SU-DHL-6 (cell line): ENCODE measurements around the gene KIF9.

ENCODE experiments used
- H2AFZ ChIP-seq: fragments of 200-600 bp; sonication (generic); 2 replicates; pipeline ENCODE4 v1.6.1; 2014; ENCODE audit warnings: low read depth, mild to moderate bottlenecking, moderate library complexity, mixed read lengths, antibody characterized with exemption, low read length; ENCODE audit not compliant: severe bottlenecking
- H3F3A ChIP-seq: fragments of 200-600 bp; shearing (Covaris generic); 2 replicates; pipeline ENCODE4 v1.6.0; 2016; ENCODE audit warnings: antibody characterized with exemption, mild to moderate bottlenecking; ENCODE audit not compliant: insufficient read depth
- H3K27ac ChIP-seq: fragments of 200-600 bp; sonication (generic); 2 replicates; pipeline ENCODE4 v1.5.1; 2016; ENCODE audit warnings: low read depth, mild to moderate bottlenecking, low read length, moderate library complexity, mixed read lengths
- H3K27me3 ChIP-seq: fragments of 200-600 bp; sonication (generic), shearing (Covaris generic); 2 replicates; pipeline ENCODE4 v1.6.0; 2014; ENCODE audit warnings: mild to moderate bottlenecking, low read length
- H3K36me3 ChIP-seq: fragments of 200-600 bp; sonication (generic); 2 replicates; pipeline ENCODE4 v1.6.1; 2014; ENCODE audit warnings: mild to moderate bottlenecking, low read length, mixed read lengths
- H3K4me2 ChIP-seq: fragments of 300-600, 200-600 bp; shearing (Covaris generic), sonication (generic); 2 replicates; pipeline ENCODE4 v1.6.0; 2014; ENCODE audit warnings: low read length, low read depth, mild to moderate bottlenecking; ENCODE audit not compliant: poor library complexity, severe bottlenecking
- H3K4me3 ChIP-seq: fragments of 200-600 bp; sonication (generic); 2 replicates; pipeline ENCODE4 v1.5.1; 2014; ENCODE audit warnings: antibody characterized with exemption, low read length, mild to moderate bottlenecking, mixed read lengths; ENCODE audit not compliant: insufficient read depth, poor library complexity, severe bottlenecking
- H3K79me2 ChIP-seq: fragments of 200-600 bp; sonication (generic); 2 replicates; pipeline ENCODE4 v1.6.1; 2014; ENCODE audit warnings: mild to moderate bottlenecking, low read length, moderate library complexity; ENCODE audit not compliant: insufficient read depth
- H3K9ac ChIP-seq: fragments of 200-600 bp; sonication (generic); 2 replicates; pipeline ENCODE4 v1.7.0; 2014; ENCODE audit warnings: mild to moderate bottlenecking, low read length
- H3K9me2 ChIP-seq: fragments of 200-600 bp; sonication (generic); replicated peaks from 2 replicates; pipeline ENCODE4 v1.6.1; 2014; ENCODE audit warnings: low read length; ENCODE audit not compliant: insufficient read depth
- H3K9me3 ChIP-seq: fragments of 200-600 bp; sonication (generic); 2 replicates; pipeline ENCODE4 v1.6.1; 2014; ENCODE audit warnings: low read length, mixed read lengths; ENCODE audit not compliant: insufficient read depth
- H4K20me1 ChIP-seq: fragments of 200-600 bp; sonication (generic); 2 replicates; pipeline ENCODE4 v1.6.1; 2014; ENCODE audit warnings: low read depth, mild to moderate bottlenecking, antibody characterized with exemption, low read length, moderate library complexity, mixed read lengths
- EZH2phosphoT487 ChIP-seq: fragments of 200-600 bp; sonication (generic), shearing (Covaris generic); conservative IDR thresholded peaks from 2 replicates; pipeline ENCODE4 v1.6.1; 2018; ENCODE audit warnings: mild to moderate bottlenecking, antibody characterized with exemption, low read length, moderate library complexity, mixed read lengths
- TF ChIP-seq, protein P1 (sequence below): fragments of 200-600 bp; sonication (generic); IDR thresholded peaks from one replicate; pipeline ENCODE4 v1.5.1; 2017; ENCODE audit warnings: antibody characterized with exemption, mild to moderate bottlenecking, low read length, moderate library complexity; ENCODE audit not compliant: insufficient read depth, poor library complexity, severe bottlenecking

KIF9 gene

DNA sequence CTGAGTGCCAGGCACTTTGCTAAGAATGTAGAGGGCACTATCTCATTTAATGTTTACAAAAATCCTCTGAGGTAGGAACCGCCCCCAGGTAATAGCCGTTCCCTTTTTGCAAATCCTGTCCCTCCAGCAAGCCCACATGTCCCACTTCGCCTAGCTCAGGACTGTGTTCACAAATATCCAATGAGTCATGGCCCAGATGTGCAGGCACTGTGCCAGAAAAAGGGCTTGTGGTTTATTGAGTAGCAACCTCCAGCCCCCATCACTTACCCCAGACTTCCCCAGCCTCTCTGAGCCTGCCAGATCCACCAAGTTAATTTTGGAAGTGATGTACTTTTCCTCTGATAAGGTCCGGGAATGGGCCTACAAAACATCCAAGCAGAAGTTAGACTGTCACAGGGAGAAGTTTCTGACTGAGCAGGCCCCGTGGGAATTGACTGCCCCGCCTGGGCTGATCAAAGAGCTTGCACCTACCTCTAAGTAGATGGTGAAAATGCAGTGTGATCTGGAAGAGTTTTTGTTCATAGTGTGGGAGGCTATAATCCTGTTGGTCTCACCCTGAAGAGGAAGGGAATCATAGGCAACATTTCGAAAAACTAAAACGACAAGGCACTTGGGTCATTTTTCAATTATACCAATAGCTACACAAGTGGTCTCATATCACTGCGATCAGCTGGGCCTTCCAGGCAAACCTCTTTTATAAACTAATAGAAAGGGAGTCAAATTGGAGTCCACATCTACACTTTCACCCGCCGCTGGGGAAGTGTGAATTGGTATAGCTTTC, 15.7 kb downstream of the KIF9 start:
- no peak overlapping the region for H3K27ac ChIP-seq

DNA sequence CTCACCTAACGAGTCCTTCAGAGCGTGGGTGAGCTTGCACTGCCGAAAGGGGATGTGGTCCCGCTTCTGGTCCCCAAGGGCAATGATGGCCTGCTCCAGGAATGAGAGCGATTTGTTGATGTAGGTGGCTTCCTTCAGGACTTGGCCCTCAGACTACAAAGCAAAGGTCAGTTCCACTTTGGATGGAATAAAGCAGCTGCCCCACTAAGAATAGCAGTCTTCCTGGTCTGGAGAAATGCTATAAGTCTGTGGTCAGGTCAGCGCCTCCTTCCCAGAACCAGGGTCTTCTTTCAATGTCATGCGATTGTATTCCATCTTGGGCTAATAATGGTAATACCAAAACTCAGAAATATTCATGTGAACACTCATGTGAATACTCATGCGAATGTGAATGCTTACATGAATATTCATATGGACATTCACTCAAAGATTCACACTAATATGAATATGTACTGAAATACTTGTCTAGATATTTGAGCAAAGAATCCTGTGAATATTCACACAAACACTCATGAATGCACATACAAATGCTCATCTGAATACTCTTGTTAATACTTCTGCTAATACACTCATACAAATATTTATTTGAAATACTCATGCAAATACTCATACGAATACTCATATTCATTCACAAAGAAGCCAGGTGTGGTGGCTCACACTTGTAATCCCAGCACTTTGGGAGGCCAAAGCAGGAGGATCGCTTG, 16.7 kb downstream of the KIF9 start:
- H4K20me1 ChIP-seq: no peaks in the 10 kb centered on the region
- no peaks in the 10 kb centered on the region for H3K9me3 ChIP-seq
- no peak overlapping the region for H3K4me3 ChIP-seq
- no peak overlapping the region for H2AFZ ChIP-seq
- no peaks in the 10 kb centered on the region for H3K79me2 ChIP-seq
- H3K4me2 ChIP-seq: no peak overlapping the region
- H3F3A ChIP-seq: no peaks in the 10 kb centered on the region
- H3K9me2 ChIP-seq: no peaks in the 10 kb centered on the region
- no peak overlapping the region for H3K27ac ChIP-seq
- TF ChIP-seq, protein P1, sequence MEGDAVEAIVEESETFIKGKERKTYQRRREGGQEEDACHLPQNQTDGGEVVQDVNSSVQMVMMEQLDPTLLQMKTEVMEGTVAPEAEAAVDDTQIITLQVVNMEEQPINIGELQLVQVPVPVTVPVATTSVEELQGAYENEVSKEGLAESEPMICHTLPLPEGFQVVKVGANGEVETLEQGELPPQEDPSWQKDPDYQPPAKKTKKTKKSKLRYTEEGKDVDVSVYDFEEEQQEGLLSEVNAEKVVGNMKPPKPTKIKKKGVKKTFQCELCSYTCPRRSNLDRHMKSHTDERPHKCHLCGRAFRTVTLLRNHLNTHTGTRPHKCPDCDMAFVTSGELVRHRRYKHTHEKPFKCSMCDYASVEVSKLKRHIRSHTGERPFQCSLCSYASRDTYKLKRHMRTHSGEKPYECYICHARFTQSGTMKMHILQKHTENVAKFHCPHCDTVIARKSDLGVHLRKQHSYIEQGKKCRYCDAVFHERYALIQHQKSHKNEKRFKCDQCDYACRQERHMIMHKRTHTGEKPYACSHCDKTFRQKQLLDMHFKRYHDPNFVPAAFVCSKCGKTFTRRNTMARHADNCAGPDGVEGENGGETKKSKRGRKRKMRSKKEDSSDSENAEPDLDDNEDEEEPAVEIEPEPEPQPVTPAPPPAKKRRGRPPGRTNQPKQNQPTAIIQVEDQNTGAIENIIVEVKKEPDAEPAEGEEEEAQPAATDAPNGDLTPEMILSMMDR: no peak
- no peak for TF ChIP-seq EZH2phosphoT487
- no peaks in the 10 kb centered on the region for H3K36me3 ChIP-seq
- H3K9ac ChIP-seq: no peak overlapping the region
- H3K27me3 ChIP-seq: no peaks in the 10 kb centered on the region

More for the DNA sequence above, 15.7 kb downstream of the KIF9 start:
- H3K9ac ChIP-seq: no peak overlapping the region
- no peaks in the 10 kb centered on the region for H3K27me3 ChIP-seq
- TF ChIP-seq, protein P1: no peak
- no peaks in the 10 kb centered on the region for H3K79me2 ChIP-seq
- H3K9me3 ChIP-seq: no peaks in the 10 kb centered on the region
- H3K4me2 ChIP-seq: no peak overlapping the region
- H3K36me3 ChIP-seq: no peaks in the 10 kb centered on the region
- H4K20me1 ChIP-seq: no peaks in the 10 kb centered on the region
- H3K9me2 ChIP-seq: no peaks in the 10 kb centered on the region
- no peak overlapping the region for H3K4me3 ChIP-seq
- H2AFZ ChIP-seq: no peak overlapping the region
- H3F3A ChIP-seq: no peaks in the 10 kb centered on the region

DNA sequence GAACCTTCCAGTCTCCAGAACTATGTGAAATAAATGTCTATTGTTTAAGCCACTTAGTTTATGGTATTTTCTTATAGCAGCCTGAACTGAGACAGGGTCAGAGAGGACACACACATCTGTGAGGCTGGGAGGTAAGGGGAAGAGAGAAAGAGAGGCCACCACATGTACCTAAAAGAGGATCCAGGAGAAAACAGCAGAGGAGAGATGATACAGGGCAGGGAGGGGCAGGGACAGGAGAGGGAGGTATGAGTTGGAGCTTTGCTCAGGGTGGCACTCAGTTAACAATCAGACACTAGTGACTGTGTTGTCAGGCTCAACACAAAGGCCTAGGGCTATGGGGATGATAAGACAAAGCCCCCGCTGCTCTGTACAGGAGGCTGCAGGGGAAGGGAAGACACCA, 17.6 kb downstream of the KIF9 start:
- H3K9ac ChIP-seq: no peak overlapping the region

More for the DNA sequence above, 17.6 kb downstream of the KIF9 start:
- no peaks in the 10 kb centered on the region for H3K9me2 ChIP-seq
- TF ChIP-seq, protein P1: no peak
- no peak for TF ChIP-seq EZH2phosphoT487
- H3K9me3 ChIP-seq: no peaks in the 10 kb centered on the region
- no peaks in the 10 kb centered on the region for H3K79me2 ChIP-seq
- H3K36me3 ChIP-seq: no peaks in the 10 kb centered on the region
- H3K4me3 ChIP-seq: no peak overlapping the region
- H4K20me1 ChIP-seq: no peaks in the 10 kb centered on the region
- H3F3A ChIP-seq: no peaks in the 10 kb centered on the region
- H3K27me3 ChIP-seq: no peaks in the 10 kb centered on the region
- H3K4me2 ChIP-seq: no peak overlapping the region
- no peak overlapping the region for H2AFZ ChIP-seq
- H3K27ac ChIP-seq: no peak overlapping the region
